WI38 (cell line): ENCODE measurements around the gene TNRC18.

Experiments
- H3K4me3 ChIP-seq: 2 replicates; pipeline ENCODE4 v1.5.1; 2011; ENCODE audit warnings: low read depth, mild to moderate bottlenecking, control low read depth, low read length
- TF ChIP-seq, protein P1 (sequence below): IDR thresholded peaks from 2 replicates; pipeline ENCODE4 v1.5.1; 2012; ENCODE audit warnings: low read depth, mild to moderate bottlenecking, control low read depth, low read length

The TNRC18 gene

DNA sequence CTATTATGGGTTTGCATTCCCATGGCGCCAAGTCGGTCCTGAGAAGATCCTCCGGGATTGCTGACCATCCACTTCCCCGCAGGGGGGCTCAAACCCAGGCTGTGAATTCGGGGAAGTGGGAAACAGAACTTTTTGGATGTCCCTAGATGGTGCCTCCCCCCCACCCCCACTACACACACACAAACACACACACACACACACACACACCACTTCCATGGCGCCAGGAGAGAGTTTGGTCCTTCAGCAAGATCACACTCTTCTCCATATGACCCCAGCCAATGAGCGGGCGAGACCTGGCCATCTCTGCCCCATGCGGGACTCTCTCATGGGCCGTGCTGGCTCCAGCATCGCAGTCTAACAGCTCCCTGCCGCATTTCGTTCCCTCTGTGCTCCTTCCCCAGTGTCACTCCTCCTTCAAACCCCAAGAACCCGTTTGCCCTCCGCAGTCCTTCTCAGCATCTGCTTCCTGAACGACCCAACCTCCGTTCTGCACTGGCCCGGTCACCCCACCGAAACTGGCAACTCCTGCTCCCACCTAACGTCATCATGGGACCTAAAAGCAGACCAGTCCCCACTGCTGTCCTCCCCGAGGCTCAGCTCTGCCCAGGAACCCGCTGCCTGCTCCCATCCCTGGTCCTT is 32.1 kb upstream of the TNRC18 start:
- H3K4me3 ChIP-seq = no peak overlapping the region
- TF ChIP-seq, protein P1, sequence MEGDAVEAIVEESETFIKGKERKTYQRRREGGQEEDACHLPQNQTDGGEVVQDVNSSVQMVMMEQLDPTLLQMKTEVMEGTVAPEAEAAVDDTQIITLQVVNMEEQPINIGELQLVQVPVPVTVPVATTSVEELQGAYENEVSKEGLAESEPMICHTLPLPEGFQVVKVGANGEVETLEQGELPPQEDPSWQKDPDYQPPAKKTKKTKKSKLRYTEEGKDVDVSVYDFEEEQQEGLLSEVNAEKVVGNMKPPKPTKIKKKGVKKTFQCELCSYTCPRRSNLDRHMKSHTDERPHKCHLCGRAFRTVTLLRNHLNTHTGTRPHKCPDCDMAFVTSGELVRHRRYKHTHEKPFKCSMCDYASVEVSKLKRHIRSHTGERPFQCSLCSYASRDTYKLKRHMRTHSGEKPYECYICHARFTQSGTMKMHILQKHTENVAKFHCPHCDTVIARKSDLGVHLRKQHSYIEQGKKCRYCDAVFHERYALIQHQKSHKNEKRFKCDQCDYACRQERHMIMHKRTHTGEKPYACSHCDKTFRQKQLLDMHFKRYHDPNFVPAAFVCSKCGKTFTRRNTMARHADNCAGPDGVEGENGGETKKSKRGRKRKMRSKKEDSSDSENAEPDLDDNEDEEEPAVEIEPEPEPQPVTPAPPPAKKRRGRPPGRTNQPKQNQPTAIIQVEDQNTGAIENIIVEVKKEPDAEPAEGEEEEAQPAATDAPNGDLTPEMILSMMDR = no peak

DNA sequence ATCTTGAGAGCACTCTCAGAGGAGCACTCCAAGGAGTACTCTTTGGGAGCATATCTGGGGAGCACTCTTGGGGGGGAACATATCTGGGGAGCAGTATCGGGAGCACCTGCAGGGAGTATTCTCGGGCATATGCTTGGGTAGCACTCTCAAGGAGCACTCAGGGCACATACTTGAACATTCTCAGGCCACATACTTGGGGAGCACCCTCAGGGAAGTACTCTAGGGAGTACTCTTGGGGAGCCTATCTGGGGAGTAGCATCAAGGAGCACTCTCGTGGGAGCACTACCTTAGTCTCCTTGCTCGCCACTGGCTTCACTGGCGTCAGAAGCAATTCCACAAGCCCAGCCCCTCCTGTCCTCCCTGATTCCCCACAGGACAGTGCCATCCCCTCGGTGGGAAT is 31.5 kb upstream of the TNRC18 start:
- TF ChIP-seq, protein P1 = no peak
- H3K4me3 ChIP-seq = no peak overlapping the region

DNA sequence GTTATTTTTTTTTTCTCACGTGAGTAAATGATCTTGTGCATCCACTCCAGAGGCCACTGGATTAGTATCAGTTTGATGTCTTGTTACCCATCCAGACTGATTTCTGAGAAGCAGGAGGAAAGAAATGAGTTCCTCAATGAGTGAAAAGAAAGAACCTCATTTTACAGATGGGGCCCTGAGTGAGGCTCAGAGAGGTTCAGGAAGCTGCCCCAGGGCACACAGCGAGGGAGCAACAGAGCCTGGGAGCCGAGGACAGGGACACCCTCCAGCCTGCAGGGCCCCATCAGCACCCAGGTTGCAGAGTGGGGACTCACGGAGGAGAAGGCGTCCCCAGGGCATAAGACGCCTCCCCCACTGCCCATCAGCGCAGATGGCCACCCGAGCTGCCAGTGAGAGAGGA is 30.9 kb upstream of the TNRC18 start:
- TF ChIP-seq, protein P1 = no peak
- H3K4me3 ChIP-seq = no peak overlapping the region

GRCh38 chr7:5453566-5454075 is 30.0 kb upstream of the TNRC18 start:
- TF ChIP-seq, protein P1 = no peak
- H3K4me3 ChIP-seq = no peak overlapping the region

- H3K4me3 ChIP-seq = no peak overlapping the region
- TF ChIP-seq, protein P1 = no peak
Measured at GRCh38 chr7:5452937-5453540, 29.4 kb upstream of the TNRC18 start.

DNA sequence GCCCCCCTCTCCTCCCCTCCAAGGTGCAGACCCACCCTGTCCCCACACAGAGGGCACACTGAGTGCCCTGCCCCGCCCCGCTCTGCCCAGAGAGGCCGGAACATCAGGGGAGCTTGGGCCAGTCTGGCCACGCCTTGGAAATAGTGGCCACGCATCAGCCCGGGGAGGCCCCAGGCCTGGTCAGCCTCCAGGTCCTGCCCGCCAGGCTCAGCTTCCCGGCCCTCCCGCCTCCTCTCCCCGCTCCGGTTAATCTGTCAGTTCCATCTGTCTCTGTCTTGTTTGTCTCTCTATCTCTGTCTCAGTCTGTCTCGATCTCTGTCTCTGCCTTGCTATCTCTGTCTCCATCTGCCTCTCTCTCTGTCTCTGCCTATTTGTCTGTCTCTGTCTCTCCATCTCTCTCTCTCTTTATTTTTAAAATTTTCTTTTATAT is 28.9 kb upstream of the TNRC18 start:
- no peak overlapping the region for H3K4me3 ChIP-seq
- TF ChIP-seq, protein P1 = no peak

DNA sequence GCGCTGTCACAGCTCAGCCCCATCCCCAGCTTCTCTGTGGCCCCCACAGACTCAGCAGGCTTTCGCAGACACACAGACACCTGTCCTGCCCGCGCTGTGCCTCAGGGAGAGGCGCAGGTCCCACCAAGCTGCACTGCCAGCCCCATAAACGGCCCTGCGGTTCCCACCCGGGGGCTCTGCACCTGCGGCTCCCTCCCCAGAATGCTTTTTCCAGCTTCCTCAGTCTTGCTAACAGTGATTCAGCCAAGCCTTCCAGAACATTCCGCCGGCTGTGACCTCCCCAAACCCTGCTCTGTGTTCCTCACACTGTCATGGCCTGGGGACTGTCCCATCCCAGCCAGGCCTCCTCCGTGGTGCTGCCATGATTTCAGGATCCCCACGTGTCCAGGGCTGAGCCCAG is 27.8 kb upstream of the TNRC18 start:
- no peak overlapping the region for H3K4me3 ChIP-seq
- TF ChIP-seq, protein P1 = no peak
